ENCODE measurements around the gene ZNF532.
A peak's percentile ranks its signal among the peaks of the same experiment; 100 is the strongest.
"Not testable (repeated sequence)": the region's sequence is repeated elsewhere in the genome, so short reads cannot be mapped to it uniquely, and the experiment has no call there.

ZNF532 gene

GRCh38 chr18:58864146-58865032 lies at the start of gene ZNF532:
ZNF532 (plus strand) TSS chr18:58864877. CDS start in a region left out here.
- DNase-seq, result peak; percentile 11 to 23

GRCh38 chr18:58819051-58819450 lies 45.6 kb upstream of the ZNF532 start:
- peak in 1 of 2 donors; percentile 60 for DNase-seq

GRCh38 chr18:58820251-58820650 lies 44.4 kb upstream of the ZNF532 start:
- no peak for DNase-seq

GRCh38 chr18:58822944-58823343 lies 41.7 kb upstream of the ZNF532 start:
- no peak for DNase-seq

- no peak for DNase-seq
Measured at GRCh38 chr18:58823412-58823811, 41.3 kb upstream of the ZNF532 start.

- DNase-seq, result not testable (repeated sequence)
Measured at GRCh38 chr18:58826926-58827325, 37.8 kb upstream of the ZNF532 start.

- no peak for DNase-seq
Measured at GRCh38 chr18:58827428-58827827, 37.2 kb upstream of the ZNF532 start.

- DNase-seq, result no peak
Measured at GRCh38 chr18:58827886-58828285, 36.8 kb upstream of the ZNF532 start.

GRCh38 chr18:58828399-58829121 lies 36.1 kb upstream of the ZNF532 start:
- DNase-seq, result no peak

GRCh38 chr18:58829263-58829662 lies 35.4 kb upstream of the ZNF532 start:
- DNase-seq, result no peak

GRCh38 chr18:58829886-58830285 lies 34.8 kb upstream of the ZNF532 start:
- not testable (repeated sequence) for DNase-seq

- DNase-seq, result no peak
Measured at GRCh38 chr18:58831606-58832005, 33.1 kb upstream of the ZNF532 start.

- no peak for DNase-seq
Measured at GRCh38 chr18:58838165-58838860, 26.4 kb upstream of the ZNF532 start.

GRCh38 chr18:58838946-58839345 lies 25.7 kb upstream of the ZNF532 start:
- no peak for DNase-seq

- no peak for DNase-seq
Measured at GRCh38 chr18:58842978-58843687, 21.5 kb upstream of the ZNF532 start.

- DNase-seq, result no peak
Measured at GRCh38 chr18:58843688-58844035, 21.0 kb upstream of the ZNF532 start.

- no peak for DNase-seq
Measured at GRCh38 chr18:58844871-58845270, 19.8 kb upstream of the ZNF532 start.

GRCh38 chr18:58845928-58846724 lies 18.6 kb upstream of the ZNF532 start:
- DNase-seq, result no peak

GRCh38 chr18:58847383-58848071 lies 17.1 kb upstream of the ZNF532 start:
- DNase-seq, result peak in 1 of 2 donors; percentile 12

GRCh38 chr18:58848685-58849084 lies 16.0 kb upstream of the ZNF532 start:
- DNase-seq, result no peak

GRCh38 chr18:58850786-58851469 lies 13.7 kb upstream of the ZNF532 start:
- no peak for DNase-seq

All from CD4-positive, alpha-beta T cell treated with Interleukin-4 for 1 hour (primary cell).